HG02623 (cell line): ENCODE measurements around the gene POP4.
"Not testable (repeated sequence)": the region's sequence is repeated elsewhere in the genome, so short reads cannot be mapped to it uniquely, and the experiment has no call there.

Experiments
- ATAC-seq: cut with Tn5 transposase; IDR thresholded peaks from one replicate; pipeline ENCODE4 v1.9.1; 2021; ENCODE audit warnings: moderate library complexity; ENCODE audit not compliant: unreplicated experiment

The POP4 gene

GRCh38 chr19:29610574-29611271 lies 4.6 kb downstream of the POP4 start:
- ATAC-seq, result peak; percentile 72

DNA sequence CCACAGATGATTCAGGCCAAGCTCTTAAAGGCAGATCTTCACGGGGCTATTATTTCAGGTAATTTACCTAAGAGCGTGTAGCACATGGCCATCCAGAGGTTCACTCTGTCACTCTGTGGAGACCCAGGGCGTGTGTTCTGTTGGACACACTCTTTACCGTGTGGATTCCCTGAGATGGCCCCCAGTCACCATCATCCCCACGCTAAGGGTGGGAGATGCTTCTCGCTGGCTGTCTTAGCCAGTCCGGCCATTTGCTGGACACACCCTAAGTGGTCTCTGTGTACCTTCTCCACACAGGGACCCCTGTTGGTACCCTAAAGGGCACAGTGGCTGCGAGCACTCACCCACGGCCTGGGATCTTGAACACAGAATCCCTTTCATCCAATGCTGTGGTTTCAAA lies 6.0 kb downstream of the POP4 start:
- ATAC-seq, result no peak

GRCh38 chr19:29612801-29613595 lies 6.9 kb downstream of the POP4 start:
- no peak for ATAC-seq

DNA sequence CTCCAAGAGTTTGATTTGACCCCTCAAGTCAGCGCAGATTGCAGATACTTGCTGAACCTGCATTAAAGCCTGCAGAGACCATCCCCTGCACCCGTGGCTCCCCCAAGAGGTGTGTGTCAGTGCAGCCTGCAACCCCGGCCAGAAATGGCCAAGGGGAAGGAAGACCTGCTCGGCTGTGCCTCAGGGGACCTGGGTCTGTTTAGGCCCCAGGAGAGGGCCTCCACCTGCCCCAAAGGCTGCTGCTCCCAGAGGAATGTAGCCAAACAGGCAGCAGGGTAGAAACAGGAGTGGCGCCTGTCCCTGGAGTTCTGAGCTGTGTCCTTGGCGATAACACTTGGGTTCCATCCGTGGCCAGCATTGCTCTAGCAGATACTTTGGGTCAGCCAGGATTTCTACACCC lies 8.0 kb downstream of the POP4 start:
- ATAC-seq, result no peak

DNA sequence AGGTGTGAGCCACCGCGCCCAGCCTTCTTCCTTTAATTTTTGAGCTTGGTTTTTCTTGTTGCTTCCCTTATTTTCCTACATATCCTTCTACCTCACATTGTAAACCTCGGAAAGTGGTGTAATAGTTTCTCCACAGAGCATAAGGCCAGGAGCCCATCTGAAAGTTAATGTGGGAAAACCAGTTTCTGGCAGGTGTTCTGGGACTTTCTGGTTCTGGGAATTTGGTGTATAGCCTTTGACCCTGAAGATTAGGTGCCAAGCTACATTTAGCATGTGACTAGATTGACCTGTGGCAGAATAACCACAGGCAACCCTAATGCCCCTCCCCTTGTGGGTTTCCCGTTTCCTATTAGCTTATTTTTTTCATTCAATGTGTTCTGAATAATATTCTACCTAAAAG lies 8.7 kb downstream of the POP4 start:
- no peak for ATAC-seq

DNA sequence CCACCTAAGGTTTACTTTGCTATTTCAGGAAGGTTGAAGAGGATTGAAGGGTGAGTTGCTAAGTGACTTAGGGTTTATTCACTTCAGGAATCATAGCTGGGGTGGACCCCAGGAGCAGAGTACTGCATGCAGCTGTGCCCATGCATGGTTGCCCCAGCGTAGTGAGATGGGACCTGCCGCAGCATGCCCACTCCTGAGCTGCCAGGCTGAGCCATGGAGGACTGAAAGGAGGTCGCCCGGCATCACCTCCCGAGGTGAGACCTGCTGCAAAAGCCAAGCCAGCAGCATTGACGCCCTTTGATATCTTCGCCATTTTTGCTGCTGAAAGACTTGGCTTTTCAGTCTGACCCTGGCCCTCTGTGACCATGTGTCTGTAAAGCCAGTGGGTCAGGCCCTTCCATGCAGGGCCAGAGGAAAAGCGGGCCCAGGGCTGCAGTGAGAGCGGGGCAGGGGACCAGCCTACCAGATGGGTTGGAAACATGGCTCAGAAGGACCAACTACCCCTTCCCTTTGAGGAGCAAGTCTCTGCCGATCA lies 9.9 kb downstream of the POP4 start:
- no peak for ATAC-seq

- no peak for ATAC-seq
Measured at GRCh38 chr19:29616541-29616940, 10.5 kb downstream of the POP4 start.

GRCh38 chr19:29617366-29618266 lies 11.5 kb downstream of the POP4 start:
- no peak for ATAC-seq

DNA sequence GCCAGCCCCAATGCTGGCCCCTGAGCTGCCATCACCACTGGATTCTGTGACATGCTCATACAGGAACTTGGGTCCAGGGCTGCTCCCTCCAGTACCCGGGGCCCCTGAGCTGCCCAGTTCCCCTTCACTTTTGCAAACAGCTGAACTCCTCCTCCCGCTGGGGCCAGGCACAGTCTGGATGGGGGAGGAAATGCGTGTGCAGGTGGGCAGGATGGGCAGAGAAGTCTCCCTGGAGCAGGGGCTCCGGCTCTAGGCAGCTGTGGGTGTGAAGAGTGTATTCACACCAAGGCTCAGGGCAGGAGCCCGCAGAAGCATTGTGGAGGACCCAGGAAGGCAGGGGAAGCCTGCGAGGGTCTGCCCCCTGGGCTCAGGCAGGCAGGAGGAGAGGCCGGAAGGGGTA lies 12.4 kb downstream of the POP4 start:
- no peak for ATAC-seq

GRCh38 chr19:29618871-29619270 lies 12.8 kb downstream of the POP4 start:
- no peak for ATAC-seq

GRCh38 chr19:29620931-29621351 lies 14.9 kb downstream of the POP4 start:
- ATAC-seq, result no peak

DNA sequence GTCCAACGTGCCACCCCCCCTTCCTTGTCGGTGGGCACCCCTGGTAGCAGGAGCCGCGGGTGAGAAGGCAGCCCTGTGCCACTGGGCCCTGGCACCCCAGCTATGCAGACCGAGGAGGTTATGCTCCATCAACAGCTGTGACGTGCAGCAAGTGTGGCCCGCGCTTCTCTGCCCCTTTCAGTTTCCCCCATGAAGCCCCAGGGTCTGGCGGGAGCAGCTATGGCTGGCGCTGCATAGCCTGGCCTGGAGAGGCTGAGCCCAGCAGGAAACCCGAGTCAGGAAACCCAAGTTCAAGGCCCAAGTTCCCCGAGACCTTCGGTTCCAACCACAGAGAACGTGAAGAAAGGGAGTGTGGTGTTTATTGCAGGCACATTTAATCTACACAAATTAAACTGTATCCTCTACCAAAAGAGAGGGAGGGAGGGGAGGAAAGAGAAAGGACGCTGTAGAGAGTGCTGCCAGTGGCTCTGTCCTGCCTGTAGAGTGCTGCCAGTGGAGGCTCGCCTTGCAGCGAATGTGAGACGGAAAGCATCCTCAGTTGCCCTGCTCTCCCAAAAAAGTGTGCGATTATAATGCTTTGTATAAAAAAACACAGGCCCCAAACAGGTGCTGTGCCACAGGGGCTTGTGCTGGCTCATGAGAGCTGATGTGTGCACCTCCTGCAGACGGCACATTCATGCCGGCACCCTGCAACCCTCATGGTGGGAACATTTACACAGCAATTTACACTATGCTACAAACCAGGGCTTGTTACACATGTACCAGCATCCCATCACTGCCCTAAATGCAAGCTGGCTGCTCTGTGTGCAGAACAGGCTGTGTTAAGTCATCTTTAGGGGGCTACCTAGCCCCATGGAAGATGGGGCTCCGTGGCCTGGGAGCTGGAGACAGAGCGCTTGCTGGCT lies 16.3 kb downstream of the POP4 start:
- ATAC-seq, result no peak

DNA sequence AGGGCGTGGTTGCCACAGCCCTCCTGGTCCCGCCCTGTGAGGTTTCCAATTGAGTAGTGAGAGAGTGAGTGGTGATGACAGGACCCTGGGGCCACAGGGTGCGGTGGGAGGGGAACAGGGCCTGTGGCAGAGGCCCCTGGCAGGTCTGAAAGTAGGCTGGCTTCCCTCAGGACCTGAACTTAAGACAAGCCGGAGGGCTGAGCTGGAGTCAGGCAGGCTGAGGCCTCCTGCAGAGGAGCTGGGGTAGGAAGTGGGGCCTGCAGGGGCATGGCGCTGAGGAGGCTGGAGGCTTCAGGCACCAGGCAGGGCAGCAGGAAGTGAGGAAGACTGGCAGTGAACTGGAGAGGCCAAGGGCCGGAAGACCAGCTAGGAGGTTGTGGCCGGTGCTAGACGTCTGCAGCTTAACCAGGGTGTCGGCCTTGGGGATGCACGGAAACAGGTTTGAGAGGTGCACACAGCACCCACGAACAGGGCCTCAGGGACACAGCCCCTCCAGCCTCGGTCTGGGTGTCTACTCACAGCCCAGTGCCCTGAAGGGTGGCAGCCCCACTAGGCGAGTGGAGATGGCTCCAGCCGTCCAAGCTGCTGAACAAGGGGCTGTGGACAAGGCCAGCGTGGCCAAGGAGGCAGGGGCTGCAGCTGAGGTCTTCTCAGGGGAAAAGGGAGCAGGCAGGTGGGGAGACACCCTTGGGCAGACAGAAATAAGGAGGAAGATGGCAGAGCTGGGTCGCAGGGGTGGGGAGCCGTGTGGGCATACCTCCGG lies 17.8 kb downstream of the POP4 start:
- ATAC-seq, result no peak

DNA sequence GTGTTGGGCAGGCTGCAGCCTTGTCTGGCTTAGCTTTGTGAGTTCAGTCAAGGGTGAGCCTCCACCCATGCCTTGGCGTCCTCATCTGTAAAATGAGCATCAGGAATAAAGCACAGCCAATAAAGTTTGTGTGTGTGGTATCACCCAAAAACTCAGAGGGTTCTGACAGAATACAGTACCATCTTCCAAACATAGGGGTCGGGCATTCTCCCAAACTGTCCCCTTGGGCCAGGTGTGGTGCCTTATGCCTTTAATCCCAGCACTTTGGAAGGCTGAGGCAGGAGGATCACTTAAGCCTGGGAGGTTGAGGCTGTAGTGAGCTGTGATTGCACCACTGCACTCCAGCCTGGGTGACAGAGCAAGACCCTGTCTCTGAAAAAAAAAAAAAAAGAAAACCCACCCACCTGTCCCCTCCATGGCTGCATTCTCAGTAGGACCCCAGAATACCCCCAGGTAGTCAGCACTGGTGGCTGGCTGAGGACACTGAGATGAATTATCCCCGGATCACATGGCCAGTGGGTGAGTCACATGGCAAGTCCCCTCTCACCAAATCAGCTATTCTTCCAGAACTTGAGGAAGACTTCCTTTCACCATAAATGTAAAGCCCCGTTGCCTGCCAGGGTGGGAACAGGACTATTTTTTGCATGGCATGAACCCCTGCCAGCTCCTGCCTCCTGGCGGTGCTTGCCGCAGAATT lies 18.6 kb downstream of the POP4 start:
- ATAC-seq, result no peak

- no peak for ATAC-seq
Measured at GRCh38 chr19:29625186-29625651, 19.1 kb downstream of the POP4 start.

DNA sequence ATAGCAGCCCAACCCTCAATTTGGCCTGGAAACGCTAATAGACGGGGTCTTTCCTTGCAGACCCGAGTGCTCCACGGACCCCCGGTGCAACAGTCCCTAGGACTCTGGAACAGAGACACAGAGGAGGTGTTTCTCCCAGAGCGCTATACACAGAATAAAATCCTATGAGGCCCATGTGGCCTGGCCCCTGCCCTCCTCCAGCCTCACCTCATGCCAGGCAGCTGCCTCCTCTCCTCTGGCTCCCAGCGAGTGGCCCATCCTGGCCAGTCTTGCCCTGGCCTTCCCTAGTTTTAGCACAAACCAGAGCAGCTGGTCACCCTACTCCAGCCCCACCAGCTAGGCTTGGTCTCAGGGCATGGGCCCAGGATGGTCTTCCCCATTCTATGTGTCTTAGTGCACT lies 20.3 kb downstream of the POP4 start:
- no peak for ATAC-seq

DNA sequence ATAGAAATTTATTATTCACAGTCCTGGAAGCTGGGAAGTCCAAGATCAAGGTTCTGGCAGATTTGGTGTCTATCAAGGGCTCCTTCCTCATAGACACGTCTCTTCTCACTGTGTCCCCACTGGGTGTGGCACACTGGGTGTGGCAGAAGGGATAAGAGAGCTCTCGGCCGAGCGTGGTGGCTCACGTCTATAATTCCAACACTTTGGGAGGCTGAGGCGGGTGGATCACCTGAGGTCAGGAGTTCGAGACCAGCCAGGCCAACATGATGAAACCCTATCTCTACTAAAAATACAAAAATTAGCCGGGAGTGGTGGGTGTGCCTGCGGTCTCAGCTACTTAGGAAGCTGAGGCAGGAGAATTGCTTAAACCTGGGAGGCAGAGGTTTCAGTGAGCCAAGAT lies 20.7 kb downstream of the POP4 start:
- not testable (repeated sequence) for ATAC-seq

GRCh38 chr19:29628661-29629385 lies 22.7 kb downstream of the POP4 start:
- no peak for ATAC-seq
